GM21390 (cell line): ENCODE data around the gene TMEM8B.

ENCODE experiments used
- ATAC-seq: cut with Tn5 transposase; IDR thresholded peaks from one replicate; pipeline ENCODE4 v1.9.1; 2021; ENCODE audit not compliant: unreplicated experiment

The TMEM8B gene

GRCh38 chr9:35810122-35810521 lies 18.9 kb upstream of the TMEM8B start:
- ATAC-seq: no peak

- ATAC-seq: no peak
Measured at GRCh38 chr9:35811381-35812024, 17.5 kb upstream of the TMEM8B start.

- peak; percentile 65 for ATAC-seq
Measured at GRCh38 chr9:35812025-35812602, 16.9 kb upstream of the TMEM8B start, which contains the start of gene SPAG8. Gene SPAG8 (minus strand): TSS chr9:35812262. CDS start chr9:35812147, 115 bp downstream.

- no peak for ATAC-seq
Measured at GRCh38 chr9:35813434-35814105, 15.5 kb upstream of the TMEM8B start.

GRCh38 chr9:35814106-35814840 lies 14.8 kb upstream of the TMEM8B start:
- peak; percentile 19 for ATAC-seq

GRCh38 chr9:35814841-35815543 lies 14.0 kb upstream of the TMEM8B start, which contains the start of gene HINT2:
Gene HINT2 (minus strand): TSS chr9:35815042. CDS start chr9:35814979, 63 bp downstream.
- peak; percentile 71 for ATAC-seq

- no peak for ATAC-seq
Measured at GRCh38 chr9:35816708-35817107, 12.3 kb upstream of the TMEM8B start.

- no peak for ATAC-seq
Measured at GRCh38 chr9:35818341-35818740, 10.7 kb upstream of the TMEM8B start.

GRCh38 chr9:35820076-35820475 lies 9.0 kb upstream of the TMEM8B start:
- ATAC-seq: no peak

- no peak for ATAC-seq
Measured at GRCh38 chr9:35822926-35823325, 6.1 kb upstream of the TMEM8B start.

GRCh38 chr9:35826071-35826701 lies 2.8 kb upstream of the TMEM8B start:
- no peak for ATAC-seq

- ATAC-seq: no peak
Measured at GRCh38 chr9:35827486-35827885, 1.5 kb upstream of the TMEM8B start.

GRCh38 chr9:35828716-35829083 lies 328 bp upstream of the TMEM8B start, which contains the start of gene FAM221B:
Gene FAM221B (minus strand): TSS chr9:35828732. CDS start chr9:35826161, 2,571 bp downstream.
- no peak for ATAC-seq

- ATAC-seq: no peak
Measured at GRCh38 chr9:35829764-35830096, 702 bp downstream of the TMEM8B start.

- ATAC-seq: no peak
Measured at GRCh38 chr9:35831040-35831439, 2.0 kb downstream of the TMEM8B start.

- no peak for ATAC-seq
Measured at GRCh38 chr9:35832814-35833213, 3.8 kb downstream of the TMEM8B start.

- no peak for ATAC-seq
Measured at GRCh38 chr9:35834260-35835215, 5.5 kb downstream of the TMEM8B start.

- ATAC-seq: no peak
Measured at GRCh38 chr9:35835216-35835632, 6.2 kb downstream of the TMEM8B start.

GRCh38 chr9:35835766-35836165 lies 6.7 kb downstream of the TMEM8B start:
- no peak for ATAC-seq
